Measurements from ENCODE around the gene PROSER2.

The PROSER2 gene

DNA sequence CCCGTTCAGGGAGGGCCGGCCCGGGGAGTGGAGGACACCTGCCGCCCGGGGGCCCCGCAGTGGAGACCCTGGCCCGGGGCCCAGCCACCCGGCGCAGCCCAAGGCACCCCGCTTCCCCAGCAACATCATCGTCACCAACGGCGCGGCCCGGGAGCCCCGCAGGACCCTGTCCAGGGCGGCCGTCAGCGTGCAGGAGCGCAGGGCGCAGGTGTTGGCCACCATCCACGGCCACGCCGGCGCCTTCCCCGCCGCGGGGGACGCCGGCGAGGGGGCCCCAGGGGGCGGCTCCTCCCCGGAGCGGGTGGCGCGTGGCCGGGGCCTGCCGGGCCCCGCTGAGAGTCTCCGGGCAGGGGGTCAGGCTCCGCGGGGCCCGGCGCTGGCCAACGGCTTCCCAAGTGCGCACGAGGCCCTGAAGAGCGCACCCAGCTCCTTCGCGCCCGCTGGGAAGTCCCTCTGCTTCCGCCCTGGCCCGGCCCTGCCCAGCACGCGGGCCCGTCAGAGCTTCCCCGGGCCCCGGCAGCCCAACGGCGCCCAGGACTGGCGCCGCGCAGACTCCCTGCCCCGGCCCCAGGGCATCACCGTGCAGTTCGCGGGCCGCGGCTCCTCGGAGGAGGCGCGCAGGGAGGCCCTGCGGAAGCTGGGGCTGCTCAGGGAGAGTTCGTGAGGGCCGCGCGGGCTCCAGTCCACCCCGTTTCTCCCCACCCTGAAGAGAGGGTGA, 46.7 kb downstream of the PROSER2 start:
- no peak for DNase-seq (ENCODE audit: low spot score)

DNA sequence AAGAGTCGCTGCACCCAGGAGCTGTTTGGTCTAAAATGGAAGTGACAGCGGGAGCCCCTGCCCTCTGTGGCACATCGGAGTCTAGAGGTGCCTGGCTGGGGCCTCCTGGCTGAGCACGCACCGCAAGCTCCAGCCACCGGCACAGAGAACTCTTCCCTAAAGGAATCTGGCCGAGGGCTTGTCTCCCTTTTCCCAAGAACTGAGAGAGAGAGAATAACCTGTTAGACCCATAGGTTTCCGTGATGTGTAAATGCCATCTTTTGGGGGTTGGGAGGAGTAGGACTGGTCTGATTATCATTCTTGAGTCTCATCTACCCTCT, 47.3 kb downstream of the PROSER2 start:
- no peak for DNase-seq (ENCODE audit: low spot score)

DNA sequence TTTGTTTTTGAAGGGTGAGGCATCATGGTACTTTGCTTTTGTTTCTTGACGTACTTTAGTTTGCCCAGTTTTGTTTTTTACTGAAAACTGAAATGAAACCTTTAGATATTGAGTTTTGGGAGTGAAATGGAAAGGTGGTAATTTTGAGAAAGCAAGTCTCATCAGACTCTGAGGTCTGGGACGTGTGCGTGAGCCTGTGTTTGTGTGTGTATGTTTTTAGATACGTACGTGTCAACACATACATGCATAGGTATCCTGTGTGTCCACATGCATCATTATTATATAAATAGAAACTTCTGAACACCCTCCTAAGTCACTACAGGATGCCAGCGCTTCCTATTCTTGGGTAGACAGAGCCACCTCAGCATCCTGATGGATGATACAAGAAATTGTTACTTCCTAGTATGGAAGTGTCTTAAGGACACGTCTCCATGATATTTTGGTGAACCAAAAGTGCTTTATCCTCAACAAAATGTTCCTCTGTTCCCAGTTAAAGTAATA, 47.8 kb downstream of the PROSER2 start:
- DNase-seq (ENCODE audit: low spot score), result no peak

DNA sequence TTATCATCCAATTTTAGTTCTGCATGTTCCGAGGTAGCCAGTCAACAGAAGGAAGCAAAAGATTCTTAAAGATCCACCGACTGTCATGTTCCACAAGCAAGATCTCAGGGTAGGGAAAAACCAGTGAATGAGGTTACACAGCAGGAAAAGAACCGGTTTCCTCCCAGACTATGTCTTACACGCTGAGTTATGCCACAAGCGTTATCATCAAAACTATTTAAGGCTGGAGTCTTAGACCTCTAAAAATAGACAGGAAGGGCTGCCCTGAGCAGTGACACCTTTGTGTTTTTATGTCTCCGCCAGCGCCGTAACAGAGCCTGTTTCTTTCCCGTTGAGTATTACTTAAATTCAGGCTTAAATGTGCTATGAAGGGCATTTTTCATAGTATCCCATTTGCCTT, 48.3 kb downstream of the PROSER2 start:
- DNase-seq (ENCODE audit: low spot score), result no peak

DNA sequence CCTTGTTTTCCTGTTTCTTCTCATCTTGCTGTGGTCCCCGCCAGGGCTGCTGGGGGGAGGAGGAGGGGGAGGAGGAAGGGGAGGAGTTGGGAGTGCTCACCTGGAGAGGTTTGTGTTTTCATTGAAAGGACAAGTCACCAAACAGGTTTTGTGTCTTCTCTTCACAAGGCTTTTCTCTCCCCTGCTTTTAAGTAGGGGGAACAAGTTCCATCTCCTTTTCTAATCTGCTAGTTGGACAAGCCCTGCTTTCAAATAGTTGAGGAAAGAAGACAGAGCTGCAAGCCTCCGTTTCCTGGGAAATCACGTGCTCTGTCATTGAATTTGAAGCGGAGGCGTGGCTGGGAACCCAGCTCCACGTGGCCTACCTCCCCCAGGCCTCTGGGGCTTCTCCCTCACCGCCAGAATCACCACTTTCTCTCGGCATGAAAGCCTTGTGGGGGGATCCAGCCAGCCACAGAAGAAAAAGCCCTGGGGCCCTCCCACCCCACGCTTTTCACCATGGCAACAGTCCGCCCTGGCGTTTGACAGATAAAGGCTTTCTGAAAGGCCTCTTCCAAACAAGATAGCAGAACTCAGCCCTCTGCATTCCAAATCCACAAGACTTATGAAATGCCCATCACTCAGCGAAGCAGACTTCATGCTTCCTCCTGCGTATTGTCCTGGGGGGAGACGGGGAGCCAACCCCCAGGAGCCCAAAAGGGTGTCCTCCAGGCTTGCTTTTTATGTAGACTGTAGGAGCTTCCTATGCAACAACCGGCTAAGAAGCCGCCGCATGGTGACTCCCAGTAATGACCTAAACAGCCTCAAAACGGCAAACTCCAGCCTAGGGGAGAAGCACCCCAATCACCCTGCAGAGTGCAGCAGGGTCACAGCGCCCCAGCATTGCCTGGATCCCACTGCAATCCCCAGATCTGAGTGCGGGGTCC, 51.7 kb downstream of the PROSER2 start:
- DNase-seq (ENCODE audit: low spot score), result no peak

DNA sequence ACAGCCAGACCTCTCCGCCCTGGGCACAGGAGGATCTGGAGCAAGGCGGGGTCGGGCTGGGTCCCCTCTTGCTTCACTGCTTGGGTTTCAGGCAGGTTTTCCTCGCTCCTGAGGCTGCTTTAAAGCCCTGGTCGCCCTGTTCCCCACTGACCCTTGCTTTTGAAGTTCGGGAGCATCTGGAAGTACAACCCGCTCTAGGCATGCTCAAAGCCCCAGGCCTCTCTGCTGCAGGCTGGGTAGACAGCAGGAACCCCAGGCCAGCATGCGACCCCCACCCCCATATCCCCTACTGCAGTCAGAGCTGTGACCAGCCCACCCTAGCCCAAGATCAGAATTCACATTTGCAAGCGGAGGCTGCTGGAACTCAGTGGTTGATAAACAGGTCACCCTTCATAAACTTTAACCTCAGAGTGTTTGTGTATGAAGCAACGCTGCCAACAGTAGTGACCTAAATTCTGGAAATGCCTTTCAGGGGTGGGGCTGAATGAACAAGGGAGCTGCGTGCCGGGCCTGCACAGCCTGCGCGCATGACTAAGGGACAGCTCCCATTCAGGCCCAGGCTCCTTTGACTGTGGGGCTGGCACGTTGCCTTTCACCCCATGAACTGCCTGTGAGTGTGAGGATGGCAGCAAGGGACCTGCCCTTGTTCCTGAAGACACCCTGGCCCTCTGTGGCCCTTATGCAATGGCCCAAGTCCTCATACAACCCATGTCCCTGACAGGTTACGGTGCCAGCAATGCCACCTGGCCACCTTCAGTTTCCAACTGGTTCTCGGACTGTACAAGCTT, 52.5 kb downstream of the PROSER2 start:
- no peak for DNase-seq (ENCODE audit: low spot score)

DNA sequence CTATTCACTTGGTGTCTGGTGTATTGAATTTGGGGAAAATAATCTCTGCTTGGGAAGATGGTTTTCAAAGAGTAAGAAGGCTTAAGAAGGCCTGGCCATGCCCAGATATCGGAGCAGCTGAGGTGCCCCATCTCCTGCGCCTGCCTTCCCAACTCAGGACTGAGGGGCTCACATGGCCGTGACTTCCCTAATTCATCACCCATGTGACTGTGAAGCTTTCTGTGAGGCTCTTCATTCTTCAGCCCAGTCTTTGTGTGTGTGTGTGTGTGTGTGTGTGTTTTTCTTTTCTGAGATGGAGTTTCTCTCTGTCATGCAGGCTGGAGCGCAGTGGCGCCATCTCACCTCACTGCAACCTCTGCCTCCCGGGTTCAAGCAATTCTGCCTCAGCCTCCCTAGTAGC, 53.2 kb downstream of the PROSER2 start:
- DNase-seq (ENCODE audit: low spot score), result no peak

DNA sequence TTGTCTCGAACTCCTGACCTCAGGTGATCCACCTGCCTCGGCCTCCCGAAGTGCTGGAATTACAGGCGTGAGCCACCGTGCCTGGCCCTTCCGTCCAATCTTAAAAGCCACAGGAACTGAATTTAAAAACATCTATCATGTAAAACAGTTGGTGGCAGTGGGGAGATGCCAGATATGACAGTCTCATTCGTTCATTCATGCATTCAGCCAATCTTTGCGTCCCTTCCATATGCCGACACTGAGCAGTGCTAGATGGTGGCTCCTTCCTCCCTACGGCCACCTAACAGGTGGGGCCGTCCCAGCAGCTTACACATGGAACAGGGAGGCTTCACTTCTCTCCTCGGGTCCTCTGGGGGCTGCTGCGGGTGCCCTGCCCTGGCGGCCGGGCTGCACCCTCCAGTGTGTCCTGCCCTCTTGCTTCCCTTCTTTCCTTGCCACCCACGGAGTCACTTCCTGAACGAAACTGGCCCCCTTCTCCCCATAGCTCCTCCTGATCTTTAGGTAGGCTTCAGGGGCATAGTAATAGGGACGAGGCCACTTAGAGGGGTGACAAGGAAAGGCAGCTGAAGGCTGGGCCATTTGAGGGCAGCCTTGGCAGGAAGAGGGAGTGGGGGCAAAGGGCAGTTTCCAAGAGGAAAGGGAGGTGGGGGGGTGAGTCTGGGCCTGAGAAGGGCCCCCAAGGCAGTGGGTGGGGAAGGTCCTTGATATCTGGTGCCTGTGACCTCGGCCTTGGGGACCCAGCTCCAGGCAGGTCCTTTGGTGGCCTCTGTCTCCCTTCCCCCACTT, 53.8 kb downstream of the PROSER2 start:
- DNase-seq (ENCODE audit: low spot score), result no peak

DNA sequence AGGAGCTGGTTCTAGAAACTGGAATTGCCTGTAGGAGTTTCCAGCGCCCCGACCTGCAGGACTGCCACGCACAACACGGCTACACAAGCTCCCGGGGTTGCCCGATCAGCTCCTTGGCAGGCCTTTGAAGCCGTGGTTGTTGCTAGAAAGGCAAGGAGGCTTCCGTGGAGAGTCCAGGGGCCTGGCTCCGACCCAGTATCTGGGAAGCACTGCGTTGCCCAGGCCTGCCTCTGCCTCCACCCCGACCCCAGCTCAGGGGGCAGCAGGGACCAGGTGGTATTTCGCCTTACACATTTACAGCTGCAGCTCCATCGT, 54.4 kb downstream of the PROSER2 start:
- DNase-seq (ENCODE audit: low spot score), result no peak

DNA sequence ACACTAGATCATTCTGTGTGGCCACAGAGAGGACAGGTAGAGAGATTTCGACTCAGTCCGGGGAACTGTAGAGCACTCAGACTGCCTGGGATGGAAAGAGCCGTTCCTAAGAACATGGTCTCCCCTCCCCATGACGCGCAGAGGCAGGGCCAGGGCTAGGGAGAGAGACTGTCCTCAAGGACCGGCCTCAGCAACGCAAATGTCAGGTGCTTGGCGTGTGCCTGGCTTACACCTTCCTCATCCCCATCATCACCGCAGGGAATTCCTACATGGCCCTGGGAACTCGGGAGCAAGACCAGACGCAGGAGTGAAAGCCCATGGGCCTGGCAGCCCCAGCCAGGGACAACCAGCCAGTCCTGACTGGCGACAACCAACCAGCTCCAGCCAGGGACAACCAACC, 55.6 kb downstream of the PROSER2 start:
- no peak for DNase-seq (ENCODE audit: low spot score)

DNA sequence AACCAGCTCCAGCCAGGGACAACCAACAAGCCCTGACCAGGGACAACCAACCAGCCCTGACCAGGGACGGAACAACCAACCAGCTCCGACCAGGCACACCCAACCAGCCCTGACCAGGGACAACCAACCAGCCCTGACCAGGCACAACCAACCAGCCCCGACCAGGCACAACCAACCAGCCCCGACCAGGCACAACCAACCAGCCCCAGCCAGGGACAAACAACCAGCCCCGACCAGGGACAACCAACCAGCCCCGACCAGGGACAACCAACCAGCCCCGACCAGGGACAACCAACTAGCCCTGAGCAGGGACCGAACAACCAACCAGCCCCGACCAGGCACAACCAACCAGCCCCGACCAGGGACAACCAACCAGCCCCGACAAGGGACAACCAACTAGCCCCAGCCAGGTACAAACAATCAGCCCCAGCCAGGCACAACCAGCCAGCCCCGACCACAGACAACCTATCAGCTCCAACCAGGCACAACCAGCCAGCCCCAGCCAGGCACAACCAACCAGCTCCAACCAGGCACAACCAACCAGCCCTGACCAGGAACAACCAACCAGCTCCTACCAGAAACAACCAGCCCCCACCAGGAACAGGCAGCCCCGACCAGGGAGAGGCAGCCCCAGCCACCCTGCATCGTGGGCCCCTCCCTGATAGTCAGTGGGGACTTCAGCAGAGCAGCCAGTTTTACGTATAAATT, 56.4 kb downstream of the PROSER2 start:
- no peak for DNase-seq (ENCODE audit: low spot score)

DNA sequence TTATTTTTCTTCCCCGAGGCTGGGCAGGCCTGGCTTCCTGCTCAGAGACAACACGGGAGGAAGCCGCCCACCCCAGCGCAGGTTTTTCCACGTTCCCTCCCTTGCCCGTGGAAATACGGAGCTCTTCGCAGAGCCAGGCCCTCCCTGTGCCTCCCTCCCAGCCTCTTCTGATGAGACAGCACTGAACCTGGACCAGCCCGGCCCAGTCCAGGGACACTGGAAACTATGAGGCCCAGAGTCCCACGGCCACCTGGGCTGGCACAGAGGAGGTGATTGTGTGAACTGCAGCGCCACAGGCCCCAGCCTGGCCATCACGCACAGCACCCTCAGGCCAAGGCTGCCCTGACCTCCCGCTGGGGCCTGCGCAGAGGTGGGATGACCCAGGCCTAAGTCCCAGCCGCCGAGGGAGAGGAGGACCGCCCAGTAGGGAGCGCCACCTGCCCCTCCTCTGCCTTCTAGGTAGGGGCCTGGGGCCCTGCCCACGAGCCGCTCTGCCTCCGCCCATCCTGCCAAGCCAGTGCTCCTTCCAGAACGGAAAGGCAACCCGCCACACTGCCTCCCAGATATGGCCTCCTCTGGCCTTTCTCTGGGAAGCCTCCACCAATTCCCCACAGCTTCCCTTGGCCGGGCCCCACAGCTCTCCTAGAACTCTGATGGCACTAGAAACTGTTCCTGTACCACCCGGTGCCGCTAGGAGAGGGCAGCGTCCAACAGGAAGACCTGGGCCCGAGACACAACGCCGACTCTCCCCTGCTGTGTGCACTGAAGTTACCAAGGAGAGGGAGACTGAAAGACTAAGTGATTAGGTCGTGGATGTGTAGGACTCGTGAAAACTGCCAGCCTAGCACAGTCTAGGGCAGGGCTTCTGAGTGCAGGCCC, 57.2 kb downstream of the PROSER2 start:
- DNase-seq (ENCODE audit: low spot score), result no peak

DNA sequence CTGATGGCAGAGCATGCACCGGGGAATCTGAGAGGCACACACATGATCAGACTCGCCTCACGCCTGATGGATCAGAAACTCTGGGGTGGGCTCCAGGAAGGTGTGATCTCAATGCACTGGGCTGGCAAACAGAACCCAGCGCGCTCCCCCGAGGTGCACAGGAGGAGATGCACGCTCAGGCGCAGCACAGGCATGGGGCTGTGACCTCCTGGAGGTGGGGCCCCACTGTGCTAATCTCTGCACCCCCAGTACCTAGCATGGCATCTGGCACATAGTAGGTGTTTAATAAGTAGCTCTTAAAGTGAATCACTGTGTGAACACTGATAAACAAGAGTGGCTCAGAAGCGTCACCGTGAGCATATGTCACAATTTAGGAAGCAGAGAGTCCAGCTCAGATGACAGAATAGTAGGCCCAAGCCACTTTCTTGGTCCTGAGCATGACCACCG, 57.9 kb downstream of the PROSER2 start:
- no peak for DNase-seq (ENCODE audit: low spot score)

DNA sequence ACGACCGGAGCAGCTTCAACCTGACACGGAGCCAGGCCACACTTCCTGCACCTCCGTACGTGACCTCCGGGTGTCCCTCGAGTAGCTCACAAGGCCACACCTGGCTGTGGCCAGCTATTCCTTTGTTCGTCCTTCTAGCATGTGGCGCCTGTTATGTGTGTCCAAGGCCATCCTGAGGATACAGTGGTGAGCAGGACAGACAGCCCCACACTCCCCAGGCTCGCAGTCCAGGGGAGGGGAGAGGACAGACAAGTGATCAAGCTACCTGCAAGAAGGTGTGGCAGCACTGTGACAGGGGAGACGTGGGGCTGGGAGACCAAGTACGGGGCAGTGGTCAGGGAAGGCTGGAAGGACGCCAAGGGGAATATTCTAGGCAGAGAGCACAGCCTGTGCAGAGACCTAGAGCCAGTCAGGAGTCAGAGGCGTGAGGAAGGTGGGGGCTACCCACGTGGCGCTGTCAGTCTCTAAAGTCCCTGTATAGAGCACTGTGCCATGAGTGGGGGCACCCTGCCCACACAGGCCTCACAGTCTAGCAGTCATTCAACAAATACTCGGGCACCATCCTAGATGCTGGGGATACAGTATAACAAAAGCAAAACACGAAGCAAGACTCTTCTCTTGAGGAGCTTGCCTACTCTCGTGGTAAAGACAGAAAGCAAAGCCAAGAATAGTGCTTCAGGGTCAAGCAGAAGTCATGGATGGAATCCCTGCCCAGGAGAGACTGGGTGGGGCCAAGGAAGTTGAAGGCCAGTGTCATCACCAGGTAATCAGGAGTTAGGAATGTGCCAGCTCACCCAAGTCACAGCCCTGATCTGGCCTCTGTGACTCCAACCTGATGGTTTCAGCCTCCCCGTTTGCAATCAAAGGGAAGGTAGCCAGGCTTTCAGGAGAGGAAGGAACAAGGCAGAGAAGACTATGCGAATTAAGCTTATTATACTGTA, 58.6 kb downstream of the PROSER2 start:
- DNase-seq (ENCODE audit: low spot score), result no peak

DNA sequence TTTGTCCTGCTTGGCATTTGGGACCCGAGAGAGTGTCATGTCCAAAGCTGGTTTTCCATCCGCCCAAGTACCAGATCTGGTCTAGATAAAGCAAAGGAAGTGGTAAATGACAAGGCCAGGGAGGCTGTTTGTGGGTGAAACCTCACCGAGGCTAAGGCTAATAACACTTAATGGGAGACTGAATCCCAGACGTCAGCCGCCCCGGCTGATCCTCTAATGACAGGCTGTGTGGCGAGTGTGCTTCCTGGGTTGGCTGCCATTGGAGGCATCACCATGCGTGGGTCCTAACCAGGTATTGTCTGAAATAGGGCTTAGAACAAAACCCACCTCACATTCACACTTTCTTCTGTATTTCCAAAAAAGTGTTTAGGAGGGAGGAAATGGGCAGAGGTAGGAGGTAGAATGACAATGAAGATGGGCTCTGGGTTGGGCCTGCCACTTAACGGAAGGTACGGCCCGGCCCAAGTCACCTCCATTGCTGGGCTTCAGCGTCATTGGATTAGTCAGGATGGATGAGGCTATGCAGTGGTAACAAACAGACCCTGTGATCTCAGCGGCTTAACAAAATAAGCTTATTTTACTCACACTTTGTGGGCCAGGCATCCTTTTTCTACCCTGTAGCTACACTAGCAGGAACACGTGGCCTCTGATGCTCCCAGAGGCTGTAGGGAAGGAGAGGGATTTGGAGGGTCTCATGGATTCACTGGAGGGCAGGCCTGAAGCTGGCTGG, 59.7 kb downstream of the PROSER2 start:
- no peak for DNase-seq (ENCODE audit: low spot score)

DNA sequence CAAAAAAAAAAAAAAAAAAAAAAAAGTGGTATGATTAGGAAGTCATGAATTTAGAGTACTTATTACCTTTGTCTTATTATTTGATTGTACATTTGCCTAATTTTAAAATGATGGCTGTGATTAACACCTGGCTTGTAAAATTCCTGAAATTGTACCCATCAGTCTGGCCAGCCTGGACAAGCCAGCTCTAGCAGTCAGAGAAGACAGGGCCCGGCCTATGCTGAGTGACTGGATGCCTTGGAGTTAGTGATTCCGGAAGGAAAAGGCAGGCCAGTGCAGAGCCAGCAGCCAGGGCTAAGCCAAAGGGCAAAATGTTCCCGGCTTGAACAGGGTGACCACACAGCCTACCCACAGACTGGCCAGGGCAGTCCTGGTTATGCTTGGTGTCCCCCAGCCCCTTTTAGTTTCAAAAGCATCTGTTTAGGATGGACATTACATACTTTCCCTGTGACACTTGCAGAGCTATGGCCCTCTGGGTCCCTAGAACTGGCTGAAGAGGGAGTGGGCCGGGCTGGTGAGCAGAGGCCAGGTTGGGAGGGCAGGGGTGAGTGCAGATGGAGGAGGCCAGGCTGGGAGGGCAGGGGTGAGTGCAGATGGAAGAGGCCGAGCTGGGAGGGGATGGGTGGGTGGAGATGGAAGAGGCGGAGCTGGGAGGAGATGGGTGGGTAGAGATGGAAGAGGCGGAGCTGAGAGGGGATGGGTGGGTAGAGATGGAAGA, 61.7 kb downstream of the PROSER2 start:
- no peak for DNase-seq (ENCODE audit: low spot score)

DNA sequence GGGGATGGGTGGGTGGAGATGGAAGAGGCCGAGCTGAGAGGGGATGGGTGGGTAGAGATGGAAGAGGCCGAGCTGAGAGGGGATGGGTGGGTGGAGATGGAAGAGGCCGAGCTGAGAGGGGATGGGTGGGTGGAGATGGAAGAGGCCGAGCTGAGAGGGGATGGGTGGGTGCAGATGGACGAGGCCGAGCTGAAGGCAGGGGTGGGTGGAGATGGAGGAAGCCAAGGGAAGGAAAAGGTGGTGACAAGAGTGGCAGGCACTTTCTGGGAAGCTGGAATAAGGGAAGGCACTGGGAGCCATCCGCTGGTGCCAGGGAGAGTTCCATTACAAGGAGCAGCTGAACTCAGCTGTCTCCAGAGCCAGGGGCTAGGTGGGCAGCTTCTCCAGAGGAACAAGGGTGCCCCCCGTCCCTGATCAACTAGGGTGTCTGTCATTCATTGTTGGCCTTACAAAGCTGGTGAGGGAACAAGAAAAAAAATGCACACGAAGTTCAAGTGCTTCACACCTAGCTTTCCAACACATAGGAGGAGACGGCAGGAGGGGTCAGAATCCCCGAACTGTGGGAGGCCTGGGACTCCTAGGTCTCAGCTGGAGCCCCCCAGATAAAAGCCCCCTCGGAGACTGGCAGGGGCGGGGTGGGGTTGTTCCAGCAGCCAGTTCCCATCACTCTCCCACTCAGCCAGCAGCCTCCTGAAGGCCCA, 62.4 kb downstream of the PROSER2 start:
- DNase-seq (ENCODE audit: low spot score), result no peak

All from D341Med (cell line).